ENCODE data around the gene ZNF610. TPM values are rescaled to one million over a fixed set of nuclear protein-coding genes. Genes with fewer than 3 reads are reported as not detected.
"Not testable (repeated sequence)": the region's sequence is repeated elsewhere in the genome, so short reads cannot be mapped to it uniquely, and the experiment has no call there.

ZNF610 gene
- total and polyA plus RNA-seq, 8 donors: 0.45 to 2.6 (median 1.4) TPM; not detected in 3

- H3K9me3 ChIP-seq: peaks cover 52 to 94% (median 81%) of the 10 kb centered on the region in 4 donors
- no peaks in the 10 kb centered on the region for H3K27me3 ChIP-seq
- no peak overlapping the region for H3K4me3 ChIP-seq
- WGBS, 5 donors: 80 to 93% (median 89%) methylated on average over 10 of the region's 10 CpGs
- TF ChIP-seq POLR2A (IDR thresholded peaks at IDR 0.05) (no peak), CTCF (IDR thresholded peaks at IDR 0.05) (no peak), EP300 (IDR thresholded peaks at IDR 0.05) (no peak), POLR2AphosphoS5 (IDR thresholded peaks at IDR 0.05) (no peak)
- no peak for DNase-seq
- peaks cover 0 to 3% (median 0%) of the 10 kb centered on the region in 4 donors for H3K36me3 ChIP-seq
- H3K27ac ChIP-seq: no peak overlapping the region
- intact Hi-C loops (cut with DNase I; ENCODE audit: low total_unique reads): no loop called here
- peaks cover 2 to 7% (median 3%) of the 10 kb centered on the region in 4 donors for H3K4me1 ChIP-seq
Measured at GRCh38 chr19:52331757-52332156, 4.3 kb upstream of the ZNF610 start.

GRCh38 chr19:52335768-52336116 lies 301 bp upstream of the ZNF610 start:
- intact Hi-C loops (cut with DNase I; ENCODE audit: low total_unique reads): no loop called here
- TF ChIP-seq EP300 (IDR thresholded peaks at IDR 0.05) (no peak), POLR2AphosphoS5 (IDR thresholded peaks at IDR 0.05) (no peak), CTCF (IDR thresholded peaks at IDR 0.05) (no peak), POLR2A (IDR thresholded peaks at IDR 0.05) (no peak)
- 47 to 57% (median 53%) methylated on average over 9 of the region's 9 CpGs for WGBS, 5 donors
- DNase-seq: no peak
- peaks cover 6 to 18% (median 10%) of the 10 kb centered on the region in 4 donors for H3K4me1 ChIP-seq
- peaks cover 24 to 68% (median 50%) of the 10 kb centered on the region in 4 donors for H3K9me3 ChIP-seq
- H3K27me3 ChIP-seq: no peaks in the 10 kb centered on the region
- H3K36me3 ChIP-seq: peaks cover 0 to 14% (median 0%) of the 10 kb centered on the region in 4 donors
- H3K4me3 ChIP-seq: peak overlapping the region; percentile 64 to 77 (median 75)
- H3K27ac ChIP-seq: peak overlapping the region; percentile 68 to 87 (median 80)

- TF ChIP-seq POLR2AphosphoS5 (IDR thresholded peaks at IDR 0.05) (no peak), POLR2A (IDR thresholded peaks at IDR 0.05) (no peak), EP300 (IDR thresholded peaks at IDR 0.05) (no peak), CTCF (IDR thresholded peaks at IDR 0.05) (no peak)
- H3K36me3 ChIP-seq: peaks cover 0 to 14% (median 3%) of the 10 kb centered on the region in 4 donors
- 2 to 4% (median 4%) methylated on average over 9 of the region's 9 CpGs for WGBS, 5 donors
- H3K27ac ChIP-seq: peak overlapping the region in 4 of 5 donors; percentile 78 to 87 (median 83)
- H3K27me3 ChIP-seq: no peaks in the 10 kb centered on the region
- DNase-seq: peak in 1 of 2 donors; percentile 35
- peaks cover 13 to 65% (median 39%) of the 10 kb centered on the region in 4 donors for H3K9me3 ChIP-seq
- peak overlapping the region; percentile 64 to 77 (median 75) for H3K4me3 ChIP-seq
- intact Hi-C loops (cut with DNase I; ENCODE audit: low total_unique reads): no loop called here
- peaks cover 6 to 18% (median 10%) of the 10 kb centered on the region in 4 donors for H3K4me1 ChIP-seq
Measured at GRCh38 chr19:52336791-52337381, 843 bp downstream of the ZNF610 start.

- 66 to 84% (median 78%) methylated on average over 3 of the region's 3 CpGs for WGBS, 5 donors
- Histone ChIP-seq H3K9me3 (peaks cover 4 to 52% (median 27%) of the 10 kb centered on the region in 4 donors), H3K36me3 (peaks cover 0 to 11% (median 3%) of the 10 kb centered on the region in 4 donors), H3K4me1 (peaks cover 6 to 18% (median 10%) of the 10 kb centered on the region in 4 donors)
- H3K27ac ChIP-seq; H3K27me3 ChIP-seq; H3K4me3 ChIP-seq; DNase-seq; intact Hi-C loops (cut with DNase I; ENCODE audit: low total_unique reads): not testable (repeated sequence)
Measured at GRCh38 chr19:52339022-52339421, 3.0 kb downstream of the ZNF610 start.

- Histone ChIP-seq H3K27ac (no peak overlapping the region), H3K36me3 (peaks cover 0 to 18% (median 14%) of the 10 kb centered on the region in 4 donors), H3K9me3 (peaks cover 0 to 64% (median 29%) of the 10 kb centered on the region in 4 donors), H3K27me3 (no peaks in the 10 kb centered on the region), H3K4me3 (no peak overlapping the region), H3K4me1 (no peaks in the 10 kb centered on the region)
- WGBS, 5 donors: 21 to 33% (median 27%) methylated on average over 8 of the region's 8 CpGs
- DNase-seq: peak; percentile 36 to 87
- TF ChIP-seq POLR2A (IDR thresholded peaks at IDR 0.05) (no peak), CTCF (IDR thresholded peaks at IDR 0.05) (peak in 2 of 7 experiments; percentile 26 to 41)
- intact Hi-C loops (cut with DNase I; ENCODE audit: low total_unique reads): no loop called here
Measured at GRCh38 chr19:52343548-52343947, 7.5 kb downstream of the ZNF610 start.
